GM12878 (cell line): ENCODE measurements around the gene CHCHD6. TPM values are rescaled to one million over a fixed set of nuclear protein-coding genes. Genes with fewer than 3 reads are reported as not detected.

Experiments
- ATAC-seq: fragments of 200-7000 bp; cut with Tn5 transposase; 3 replicates; pipeline ENCODE4 v1.9.1; 2020; ENCODE audit warnings: mild to moderate bottlenecking, moderate library complexity
- BruUV-seq: library from RNA; stranded (reverse); fragments of 400-500 nt; replicated peaks from 2 replicates; lab custom pipeline; 2021; lab: Mats Ljungman, UMichigan
- CTCF ChIA-PET: fragments of 300-600 bp; sonication (Branson Sonifier 250); formaldehyde crosslinking; extraction: SDS; loops from one replicate; lab custom pipeline; 2021; ENCODE audit warnings: inconsistent platforms; lab: Yijun Ruan, JAX
- POLR2A ChIA-PET: fragments of 350-600 bp; formaldehyde crosslinking; extraction: SDS; loops from one replicate; lab custom pipeline; 2021; ENCODE audit warnings: inconsistent platforms; lab: Charles Lee
- RAD21 ChIA-PET: fragments of 300-600 bp; sonication (Branson Sonifier 250); formaldehyde crosslinking; loops from one replicate; lab custom pipeline; 2023; ENCODE audit warnings: antibody characterized with exemption; ENCODE audit not compliant: unreplicated experiment; lab: Charles Lee
- SMC1A ChIA-PET: fragments of 300-600 bp; sonication (Branson Sonifier 250); formaldehyde crosslinking; loops from one replicate; lab custom pipeline; 2023; ENCODE audit not compliant: unreplicated experiment, uncharacterized antibody; lab: Charles Lee
- DNase-seq: peaks from one replicate; pipeline ENCODE4 v3.0.0-alpha.2; 2011; ENCODE audit warnings: low read depth, low spot score
- FAIRE-seq: peaks from 3 replicates; lab custom pipeline; 2011; peaks lifted over from hg19 to GRCh38; lab: Jason Lieb, UNC
- H2AFZ ChIP-seq: 2 replicates; pipeline ENCODE4 v1.6.0; 2011; ENCODE audit warnings: low read depth, low read length, control low read depth; ENCODE audit not compliant: control insufficient read depth
- H3K27ac ChIP-seq: 2 replicates; pipeline ENCODE4 v1.5.1; 2011; ENCODE audit warnings: control low read depth; ENCODE audit not compliant: control insufficient read depth, insufficient read depth
- H3K27me3 ChIP-seq, 2 experiments: replicated peaks in 1 of 2; 2 replicates each; pipeline versions ENCODE4 v1.6.0 to v1.6.1; 2011; ENCODE audit warnings: low read length in 1 of 2; ENCODE audit not compliant: control insufficient read depth in 2 of 2, insufficient read depth in 2 of 2
- H3K36me3 ChIP-seq, 2 experiments: 2 replicates each; pipeline ENCODE4 v1.5.1; 2011; ENCODE audit warnings: low read length in 1 of 2; ENCODE audit not compliant: control insufficient read depth in 2 of 2, insufficient read depth in 2 of 2
- H3K4me1 ChIP-seq: 2 replicates; pipeline ENCODE4 v1.6.1; 2011; ENCODE audit warnings: mild to moderate bottlenecking, low read length, moderate library complexity, mixed read lengths; ENCODE audit not compliant: control insufficient read depth, insufficient read depth
- H3K4me2 ChIP-seq: 2 replicates; pipeline ENCODE4 v1.6.0; 2011; ENCODE audit warnings: control low read depth; ENCODE audit not compliant: control insufficient read depth, insufficient read depth
- H3K4me3 ChIP-seq: fragments of 200-600 bp; sonication (generic); 2 replicates; pipeline ENCODE4 v1.5.1; 2016
- H3K79me2 ChIP-seq: 2 replicates; pipeline ENCODE4 v1.6.0; 2011; ENCODE audit warnings: low read length; ENCODE audit not compliant: control insufficient read depth, insufficient read depth
- H3K9ac ChIP-seq: 2 replicates; pipeline ENCODE4 v1.8.0; 2011; ENCODE audit warnings: low read length, control low read depth, mixed read lengths; ENCODE audit not compliant: control insufficient read depth, insufficient read depth
- H3K9me3 ChIP-seq: replicated peaks from 3 replicates; pipeline ENCODE4 v1.5.1; 2011; ENCODE audit warnings: mild to moderate bottlenecking, low read length; ENCODE audit not compliant: control insufficient read depth, insufficient read depth
- H4K20me1 ChIP-seq: 2 replicates; pipeline ENCODE4 v1.6.0; 2011; ENCODE audit not compliant: control insufficient read depth, insufficient read depth
- CHD4 ChIP-seq: fragments of 200-600 bp; sonication (generic); IDR thresholded peaks from 2 replicates; pipeline ENCODE4 v1.6.1; 2016; ENCODE audit warnings: mild to moderate bottlenecking
- IKZF2 ChIP-seq, 2 experiments: fragments of 450-650 bp; IDR thresholded peaks; 2 replicates each; pipeline ENCODE4 v1.6.1; 2017; ENCODE audit warnings: mild to moderate bottlenecking in 2 of 2, moderate library complexity in 2 of 2
- MYC ChIP-seq: IDR thresholded peaks from 2 replicates; pipeline ENCODE4 v1.6.1; 2011; ENCODE audit warnings: mild to moderate bottlenecking, low read length, moderate library complexity, inconsistent platforms; ENCODE audit not compliant: insufficient read depth, insufficient replicate concordance, insufficient read length, severe bottlenecking
- PAX8 ChIP-seq: fragments of 450-650 bp; IDR thresholded peaks from 2 replicates; pipeline ENCODE4 v1.6.1; 2017; ENCODE audit warnings: mild to moderate bottlenecking, moderate library complexity
- RAD51 ChIP-seq: fragments of 450-650 bp; IDR thresholded peaks from 2 replicates; pipeline ENCODE4 v1.6.1; 2016; ENCODE audit warnings: moderate library complexity, mild to moderate bottlenecking, inconsistent platforms
- RUNX3 ChIP-seq: IDR thresholded peaks from 2 replicates; pipeline ENCODE4 v1.6.1; 2012; ENCODE audit warnings: low read length, inconsistent platforms
- SMAD1 ChIP-seq: fragments of 450-650 bp; IDR thresholded peaks from 2 replicates; pipeline ENCODE4 v1.6.1; 2018; ENCODE audit warnings: mild to moderate bottlenecking, low read depth; ENCODE audit not compliant: partially characterized antibody
- TCF12 ChIP-seq: IDR thresholded peaks from 2 replicates; pipeline ENCODE4 v1.6.1; 2011; ENCODE audit warnings: low read depth, mild to moderate bottlenecking, low read length
- ZZZ3 ChIP-seq: IDR thresholded peaks from 2 replicates; pipeline ENCODE4 v1.6.1; 2011; ENCODE audit warnings: low read depth; ENCODE audit not compliant: control insufficient read depth, insufficient read length
- WGBS: methylation state at CpG from one replicate; pipeline ENCODE4 v1.1.6; 2016; ENCODE audit warnings: low lambda C conversion rate; ENCODE audit not compliant: insufficient replicate concordance, insufficient coverage; ENCODE audit errors: missing lambda C conversion rate; 5-methylcytosine and 5-hydroxymethylcytosine counted together
- in situ Hi-C: fragments of 300-500 bp; cut with MboI; formaldehyde crosslinking; loops from 9 replicates; pipeline ENCODE4 v1.14.3; 2018; ENCODE audit warnings: mixed read lengths
- intact Hi-C: fragments of 100-400 bp; cut with micrococcal nuclease; formaldehyde crosslinking; loops from one replicate; pipeline ENCODE4 v1.14.2; 2022; ENCODE audit not compliant: unreplicated experiment
- polyA plus RNA-seq, 11 experiments: library from polyadenylated mRNA; depleted of rRNA in 4 of 11; unstranded in 6 of 11; stranded (reverse) in 5 of 11; fragments of >200 nt; fragmentation: Nextera tagmentation in 4 of 11; fragmentation: Illumina TruSeq in 1 of 11; extraction: Ambion mirVana in 4 of 11; extraction: Trizol in 1 of 11; gene quantifications; 1 replicate in 1 of 11; 2 replicates in 10 of 11; pipeline versions ENCODE4 v1.2.1 to v1.2.3, GENCODE V29; 2011 to 2016; ENCODE audit warnings: inconsistent platforms in 2 of 11, missing spikeins in 2 of 11, low read depth in 1 of 11
- total RNA-seq, 4 experiments: library from RNA; depleted of rRNA in 3 of 4; stranded (reverse); fragments of >200 nt in 3 of 4; fragmentation: Illumina TruSeq in 1 of 4; extraction: Trizol in 1 of 4; gene quantifications; 2 replicates each; pipeline versions ENCODE4 v1.2.1 to v1.2.3, GENCODE V29; 2013 to 2021
- TF ChIP-seq, protein P1 (sequence below): IDR thresholded peaks from 2 replicates; pipeline ENCODE4 v1.6.1; 2012; ENCODE audit warnings: low read depth, low read length, improper control_type of control experiment

Gene CHCHD6
- total and polyA plus RNA-seq, 10 of the 15 experiments (the other 5 are each of a cell fraction or from before 2014, with no cell fraction given) = 2.7 to 16.7 (median 12.3) TPM

DNA sequence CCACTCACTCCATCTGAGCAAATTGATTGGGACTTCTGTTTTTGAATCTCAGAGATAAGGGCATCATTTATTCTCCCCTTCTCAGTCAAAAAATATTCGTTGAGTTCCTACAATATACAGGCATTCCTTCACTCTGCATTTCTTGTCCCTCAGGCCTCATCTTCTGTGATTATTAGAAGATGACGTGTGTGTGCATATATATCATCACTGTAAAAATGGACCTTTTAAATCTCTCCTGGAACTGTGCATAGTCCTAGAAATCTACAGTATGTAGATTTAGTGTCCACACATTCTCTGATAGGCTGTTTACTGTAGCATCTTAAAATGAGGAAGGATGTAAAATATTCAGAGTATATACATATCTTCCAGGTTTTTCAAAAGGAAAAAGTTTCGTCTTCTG is 235.7 kb downstream of the CHCHD6 start:
- H3K27ac ChIP-seq = no peak overlapping the region
- H3K36me3 ChIP-seq = no peaks in the 10 kb centered on the region
- DNase-seq (no peak), FAIRE-seq (no peak), ATAC-seq (no peak)
- SMC1A ChIA-PET = no interaction called here
- H3K4me2 ChIP-seq = no peak overlapping the region
- 36% methylated on average over 3 of the region's 3 CpGs for WGBS
- H3K9ac ChIP-seq = no peak overlapping the region
- CTCF ChIA-PET = interaction anchor here (2.4 kb wide), 1 partner anchor 188 kb away, joined by 9 read pairs; no protein-coding TSS in a partner anchor
- POLR2A ChIA-PET = no interaction called here
- H3K4me3 ChIP-seq = no peak overlapping the region
- H2AFZ ChIP-seq = no peak overlapping the region
- RAD21 ChIA-PET = no interaction called here
- TF ChIP-seq SMAD1 (no peak), MYC (no peak), PAX8 (no peak), IKZF2 (IDR thresholded peaks at IDR 0.05) (no peak)
- TF ChIP-seq, all 136 proteins: peak for 0
- intact Hi-C loops (no loop called here), in situ Hi-C loops (no loop called here)
- H3K79me2 ChIP-seq = no peaks in the 10 kb centered on the region
- no peaks in the 10 kb centered on the region for H3K9me3 ChIP-seq
- no peaks in the 10 kb centered on the region for H3K4me1 ChIP-seq
- H4K20me1 ChIP-seq = no peaks in the 10 kb centered on the region
- no TSS peak for BruUV-seq
- no peaks in the 10 kb centered on the region for H3K27me3 ChIP-seq

DNA sequence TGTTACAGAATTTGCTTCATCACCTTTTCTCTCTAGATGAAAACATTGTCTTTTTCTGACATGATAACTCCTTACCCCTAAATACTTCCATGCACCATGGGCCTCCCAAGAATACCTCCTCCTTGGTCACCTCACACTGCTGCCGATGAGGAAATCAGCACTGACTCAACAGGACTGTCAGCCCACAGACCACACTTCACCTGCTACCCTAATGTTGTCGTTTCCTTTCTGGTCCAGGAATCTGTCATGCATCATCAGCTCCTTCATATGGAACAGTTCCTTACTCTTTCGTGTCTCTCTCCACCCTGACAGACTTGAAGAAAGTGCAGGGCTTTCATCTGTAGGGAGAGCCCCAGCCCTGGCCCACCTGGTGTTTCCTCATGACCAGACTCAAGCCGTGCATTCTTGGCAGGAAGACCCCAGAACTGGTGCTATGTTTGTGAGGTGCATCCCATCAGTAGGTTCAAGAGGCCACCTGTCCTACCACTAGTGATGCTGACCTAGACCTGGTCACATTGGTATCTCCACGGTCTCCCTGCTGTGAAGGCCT is 237.8 kb downstream of the CHCHD6 start:
- RAD21 ChIA-PET = no interaction called here
- no peaks in the 10 kb centered on the region for H3K36me3 ChIP-seq
- ATAC-seq (no peak), DNase-seq (no peak), FAIRE-seq (no peak)
- no peaks in the 10 kb centered on the region for H3K9me3 ChIP-seq
- H3K79me2 ChIP-seq = no peaks in the 10 kb centered on the region
- intact Hi-C loops (no loop called here), in situ Hi-C loops (no loop called here)
- no peak overlapping the region for H2AFZ ChIP-seq
- no TSS peak for BruUV-seq
- CTCF ChIA-PET = interaction anchor here (1.4 kb wide), 1 partner anchor 190 kb away, joined by 3 read pairs; no protein-coding TSS in a partner anchor
- no peak overlapping the region for H3K9ac ChIP-seq
- no peak overlapping the region for H3K4me3 ChIP-seq
- no peak for TF ChIP-seq RAD51
- 0 out of 2 replicates have a peak, but pooled peaks have one; percentile 13 for TF ChIP-seq RUNX3
- no peak for TF ChIP-seq CHD4
- TF ChIP-seq PAX8 = no peak
- no peak for TF ChIP-seq TCF12
- TF ChIP-seq, protein P1, sequence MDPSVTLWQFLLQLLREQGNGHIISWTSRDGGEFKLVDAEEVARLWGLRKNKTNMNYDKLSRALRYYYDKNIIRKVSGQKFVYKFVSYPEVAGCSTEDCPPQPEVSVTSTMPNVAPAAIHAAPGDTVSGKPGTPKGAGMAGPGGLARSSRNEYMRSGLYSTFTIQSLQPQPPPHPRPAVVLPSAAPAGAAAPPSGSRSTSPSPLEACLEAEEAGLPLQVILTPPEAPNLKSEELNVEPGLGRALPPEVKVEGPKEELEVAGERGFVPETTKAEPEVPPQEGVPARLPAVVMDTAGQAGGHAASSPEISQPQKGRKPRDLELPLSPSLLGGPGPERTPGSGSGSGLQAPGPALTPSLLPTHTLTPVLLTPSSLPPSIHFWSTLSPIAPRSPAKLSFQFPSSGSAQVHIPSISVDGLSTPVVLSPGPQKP = no peak
- no peak for TF ChIP-seq ZZZ3
- WGBS = 54% methylated on average over 5 of the region's 5 CpGs
- SMC1A ChIA-PET = no interaction called here
- no peaks in the 10 kb centered on the region for H3K27me3 ChIP-seq
- no peak overlapping the region for H3K27ac ChIP-seq
- no peaks in the 10 kb centered on the region for H3K4me1 ChIP-seq
- POLR2A ChIA-PET = no interaction called here
- H4K20me1 ChIP-seq = no peaks in the 10 kb centered on the region
- H3K4me2 ChIP-seq = no peak overlapping the region
